Posterior cingulate gyrus (tissue), 11 donors: ENCODE results near the gene SPARCL1.
"Not testable (repeated sequence)": the region's sequence is repeated elsewhere in the genome, so short reads cannot be mapped to it uniquely, and the experiment has no call there.

Source experiments
- DNase-seq, 10 donors: peaks; one replicate each; pipeline versions ENCODE4 v3.0.0 to v3.0.0-alpha.2; 2020 to 2021; ENCODE audit warnings: mixed read lengths in 3 of 10
- intact Hi-C: fragments of 100-400 bp; cut with DNase I; formaldehyde crosslinking; loops from one replicate; pipeline ENCODE4 v1.15.1; 2023

SPARCL1 gene

DNA sequence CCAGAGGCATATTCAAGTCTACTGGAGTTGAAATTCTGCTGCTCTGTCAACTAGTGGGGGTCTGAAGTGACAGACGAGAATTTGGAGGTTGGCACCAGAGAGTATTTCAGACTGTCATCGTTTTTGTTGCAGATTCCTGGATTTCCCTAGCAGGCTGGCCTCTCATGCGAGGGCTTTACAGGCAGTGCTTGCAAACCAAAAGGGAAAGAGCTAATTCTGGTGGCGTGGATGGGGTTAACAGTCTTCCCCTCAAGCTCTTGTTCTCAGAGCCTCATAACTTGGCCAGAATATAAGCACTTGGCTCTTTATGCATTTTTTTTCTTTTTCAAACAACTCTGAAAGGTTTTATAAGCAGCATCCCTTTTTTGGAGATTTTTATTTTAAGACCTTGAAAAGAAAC is at the start of gene SPARCL1:
Gene SPARCL1, minus strand, starts transcription at position 190 of the 400 bp plus-strand sequence. CDS start 29,802 bp downstream, outside the sequence.
- intact Hi-C loops = no loop called here
- DNase-seq = peak in 6 of 10 donors; percentile 33 to 83 (median 42)

- no peak for DNase-seq
- intact Hi-C loops = no loop called here
Observed at GRCh38 chr4:87575983-87576382, 46.8 kb upstream of the SPARCL1 start.

- intact Hi-C loops = no loop called here
- DNase-seq = no peak
Observed at GRCh38 chr4:87575408-87575807, 46.2 kb upstream of the SPARCL1 start.

DNA sequence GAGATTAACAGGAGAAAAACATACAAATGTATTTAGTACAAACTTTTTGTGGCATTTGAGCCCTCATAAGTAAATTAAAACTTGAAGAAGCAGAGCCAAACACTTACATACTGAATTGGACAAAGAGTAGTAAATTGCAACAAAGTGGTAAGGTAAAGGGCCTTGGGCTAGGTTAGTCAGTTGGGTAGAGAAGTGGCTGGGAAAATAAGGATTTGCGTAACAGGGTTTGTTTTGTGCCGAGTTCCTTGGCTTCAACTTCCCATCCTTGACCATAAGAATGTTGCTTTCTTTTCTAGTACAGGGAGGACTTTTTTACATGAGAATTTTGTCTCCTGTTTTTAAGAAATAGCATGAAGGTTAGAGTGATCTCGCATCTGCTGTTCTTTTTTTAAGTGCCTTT is 45.8 kb upstream of the SPARCL1 start:
- DNase-seq = no peak
- intact Hi-C loops = no loop called here

- intact Hi-C loops, DNase-seq: not testable (repeated sequence)
Observed at GRCh38 chr4:87574376-87574775, 45.2 kb upstream of the SPARCL1 start.

DNA sequence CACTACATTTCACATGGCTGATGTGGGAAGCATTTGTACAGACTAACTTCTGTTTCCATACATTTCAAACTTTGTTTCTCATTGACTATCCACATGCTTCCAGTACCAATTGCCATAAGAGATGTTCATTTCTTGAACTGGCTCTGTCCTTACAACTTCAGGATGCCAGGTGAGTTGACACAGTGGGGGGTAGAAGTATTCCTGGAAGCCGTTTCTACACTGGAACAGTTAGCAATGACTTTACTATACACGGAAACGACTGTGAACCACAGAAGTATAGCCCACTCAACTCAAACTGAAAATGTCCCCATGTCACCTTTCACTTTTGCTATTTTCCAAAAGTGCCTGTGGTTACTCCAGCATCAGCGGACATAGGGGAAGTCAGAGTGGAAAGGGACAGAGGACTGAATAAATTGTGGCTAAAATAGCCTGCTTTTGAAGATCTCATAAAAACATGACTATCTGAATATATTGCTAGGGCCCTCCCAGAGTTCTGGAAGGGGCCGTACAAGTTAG is 41.2 kb upstream of the SPARCL1 start:
- DNase-seq = no peak
- intact Hi-C loops = no loop called here

GRCh38 chr4:87567191-87567590 is 38.0 kb upstream of the SPARCL1 start:
- DNase-seq = no peak
- intact Hi-C loops = no loop called here

GRCh38 chr4:87566276-87566675 is 37.1 kb upstream of the SPARCL1 start:
- intact Hi-C loops = no loop called here
- DNase-seq = no peak

DNA sequence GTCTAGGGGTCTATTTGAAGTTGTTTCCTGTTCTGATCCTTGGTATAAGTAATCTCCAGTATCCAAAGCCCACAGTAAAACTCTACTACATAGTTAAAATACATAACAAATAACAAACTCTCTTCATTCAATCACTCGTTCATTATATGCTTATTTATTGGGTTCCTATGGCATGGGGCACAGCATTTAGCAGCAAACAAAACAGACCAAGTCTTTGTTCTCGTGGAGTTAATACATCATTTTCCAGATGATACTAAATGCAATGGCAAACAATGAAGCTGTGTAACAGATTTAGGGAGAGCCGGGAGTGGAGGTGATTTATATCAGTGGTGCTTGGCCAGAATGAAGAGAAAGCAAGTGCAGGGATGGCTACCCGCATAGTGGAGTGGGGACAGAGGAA is 36.6 kb upstream of the SPARCL1 start:
- no peak for DNase-seq
- intact Hi-C loops = no loop called here

GRCh38 chr4:87560802-87561201 is 31.6 kb upstream of the SPARCL1 start:
- DNase-seq = no peak
- intact Hi-C loops = no loop called here

DNA sequence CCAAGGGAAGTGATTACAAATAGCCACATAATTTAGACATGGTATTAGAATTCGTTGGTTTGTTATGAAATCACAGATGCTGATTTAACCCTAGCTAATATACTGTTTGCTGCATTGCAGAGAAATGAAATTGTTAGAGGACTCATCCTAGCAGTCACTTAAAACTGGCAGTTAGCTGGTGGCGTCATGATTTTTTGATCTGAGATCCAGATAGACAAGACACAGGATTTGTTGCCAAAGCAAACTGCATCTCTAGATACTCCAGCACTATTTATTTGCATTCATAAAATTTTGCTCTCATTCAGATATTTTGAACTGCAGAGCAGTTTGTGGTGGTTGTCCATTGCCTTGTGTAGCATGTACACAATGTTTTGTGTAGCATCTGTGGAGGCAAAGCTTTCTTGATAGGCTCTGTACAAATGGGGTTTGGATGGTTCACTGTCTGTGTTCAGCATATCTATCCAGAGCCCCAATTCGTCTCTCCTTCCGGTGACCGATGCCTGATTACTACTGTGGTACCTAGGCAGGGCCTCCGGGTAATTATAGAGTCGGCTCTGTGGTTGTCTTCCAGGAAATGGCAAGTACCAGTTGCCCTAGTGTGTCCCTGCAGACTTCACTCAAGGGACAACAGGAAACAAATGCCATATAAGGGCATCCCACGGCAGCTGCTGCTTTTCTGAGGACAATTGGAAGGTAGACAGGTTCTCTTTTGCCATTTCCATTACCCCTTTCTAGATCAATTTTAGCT is 30.1 kb upstream of the SPARCL1 start:
- DNase-seq = no peak
- intact Hi-C loops = no loop called here

- intact Hi-C loops = no loop called here
- no peak for DNase-seq
Observed at GRCh38 chr4:87557348-87557747, 28.2 kb upstream of the SPARCL1 start.

- DNase-seq = peak in 2 of 10 donors; percentile 22
- intact Hi-C loops = no loop called here
Observed at GRCh38 chr4:87555773-87556619, 26.8 kb upstream of the SPARCL1 start.

GRCh38 chr4:87553182-87553581 is 24.0 kb upstream of the SPARCL1 start:
- DNase-seq = no peak
- intact Hi-C loops = no loop called here

GRCh38 chr4:87551361-87551760 is 22.2 kb upstream of the SPARCL1 start:
- DNase-seq = no peak
- intact Hi-C loops = no loop called here

GRCh38 chr4:87547016-87547708 is 18.0 kb upstream of the SPARCL1 start:
- intact Hi-C loops = no loop called here
- DNase-seq = no peak

- no peak for DNase-seq
- intact Hi-C loops = loop anchor here (2.0 kb wide), 1 partner anchor 302 kb away; no protein-coding TSS in a partner anchor
Observed at GRCh38 chr4:87545052-87545451, 15.9 kb upstream of the SPARCL1 start.

DNA sequence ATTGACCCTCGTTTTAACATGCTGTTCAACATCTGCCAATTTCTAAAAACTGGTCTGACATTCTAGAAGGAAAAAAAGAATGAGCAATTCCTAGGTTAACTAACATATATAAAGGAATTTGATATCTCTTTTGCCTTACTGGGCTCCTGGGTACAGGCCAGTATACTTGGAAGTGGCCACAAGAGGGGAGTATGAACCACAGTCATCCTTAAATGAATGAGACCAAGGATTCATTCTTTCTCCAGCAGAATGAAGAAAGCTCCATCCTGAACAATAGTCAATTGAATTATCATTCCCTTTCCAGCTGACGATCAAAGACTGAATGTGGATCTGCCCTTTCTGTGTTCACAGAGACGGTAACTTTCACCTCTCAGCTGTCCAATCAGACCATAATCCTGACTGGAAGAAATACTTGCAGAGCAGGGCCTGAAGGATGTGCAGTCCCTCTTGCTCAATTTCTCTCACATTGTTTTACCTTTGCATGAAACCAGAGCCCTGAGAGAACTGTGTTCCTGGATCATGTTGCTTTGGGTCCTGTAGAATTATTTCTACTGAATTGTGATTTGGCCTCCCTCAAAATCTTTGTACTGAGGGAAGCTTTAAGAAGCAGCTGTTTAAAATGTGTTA is 14.8 kb upstream of the SPARCL1 start:
- intact Hi-C loops = loop anchor here (2.0 to 5.0 kb wide), 2 partner anchors 133 to 303 kb away; no protein-coding TSS in a partner anchor
- DNase-seq = peak in 1 of 10 donors; percentile 29

- DNase-seq = no peak
- intact Hi-C loops = loop anchor here (5.0 kb wide), 1 partner anchor 134 kb away; no protein-coding TSS in a partner anchor
Observed at GRCh38 chr4:87542734-87543312, 13.6 kb upstream of the SPARCL1 start.
